NCI-H1694 treated with DMSO at 0.1 percent for 48 hours (cell line): ENCODE data around the gene STIM1.
"Not testable (repeated sequence)": the region's sequence is repeated elsewhere in the genome, so short reads cannot be mapped to it uniquely, and the experiment has no call there.

Experiments used
- DNase-seq: peaks from one replicate; lab custom pipeline; 2025; lab: John Stamatoyannopoulos, UW

Gene STIM1

DNA sequence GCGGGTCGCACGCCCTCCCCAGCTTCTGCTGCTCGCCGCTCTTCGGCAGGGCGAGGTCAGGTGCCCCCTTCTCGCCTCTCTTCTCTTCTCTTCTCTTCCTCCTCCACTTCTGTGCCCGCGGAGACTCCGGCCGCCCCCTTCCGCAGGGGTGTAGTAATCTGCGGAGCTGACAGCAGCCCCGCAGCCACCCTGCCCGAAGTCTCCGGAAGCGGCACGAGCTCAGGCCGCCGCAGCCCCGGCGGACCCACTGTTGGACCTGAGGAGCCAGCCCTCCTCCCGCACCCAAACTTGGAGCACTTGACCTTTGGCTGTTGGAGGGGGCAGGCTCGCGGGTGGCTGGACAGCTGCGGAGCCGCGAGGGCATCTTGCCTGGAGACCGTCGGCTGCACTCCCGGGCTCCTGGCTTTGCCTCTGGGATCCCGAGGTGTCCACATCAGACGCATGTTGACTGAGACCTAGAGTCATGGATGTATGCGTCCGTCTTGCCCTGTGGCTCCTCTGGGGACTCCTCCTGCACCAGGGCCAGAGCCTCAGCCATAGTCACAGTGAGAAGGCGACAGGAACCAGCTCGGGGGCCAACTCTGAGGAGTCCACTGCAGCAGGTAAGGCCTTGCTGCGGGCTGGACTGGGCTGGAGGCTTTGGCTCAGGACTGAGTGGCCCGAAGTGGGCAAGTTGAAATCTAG is 486 bp downstream of the STIM1 start:
- no peak for DNase-seq

DNA sequence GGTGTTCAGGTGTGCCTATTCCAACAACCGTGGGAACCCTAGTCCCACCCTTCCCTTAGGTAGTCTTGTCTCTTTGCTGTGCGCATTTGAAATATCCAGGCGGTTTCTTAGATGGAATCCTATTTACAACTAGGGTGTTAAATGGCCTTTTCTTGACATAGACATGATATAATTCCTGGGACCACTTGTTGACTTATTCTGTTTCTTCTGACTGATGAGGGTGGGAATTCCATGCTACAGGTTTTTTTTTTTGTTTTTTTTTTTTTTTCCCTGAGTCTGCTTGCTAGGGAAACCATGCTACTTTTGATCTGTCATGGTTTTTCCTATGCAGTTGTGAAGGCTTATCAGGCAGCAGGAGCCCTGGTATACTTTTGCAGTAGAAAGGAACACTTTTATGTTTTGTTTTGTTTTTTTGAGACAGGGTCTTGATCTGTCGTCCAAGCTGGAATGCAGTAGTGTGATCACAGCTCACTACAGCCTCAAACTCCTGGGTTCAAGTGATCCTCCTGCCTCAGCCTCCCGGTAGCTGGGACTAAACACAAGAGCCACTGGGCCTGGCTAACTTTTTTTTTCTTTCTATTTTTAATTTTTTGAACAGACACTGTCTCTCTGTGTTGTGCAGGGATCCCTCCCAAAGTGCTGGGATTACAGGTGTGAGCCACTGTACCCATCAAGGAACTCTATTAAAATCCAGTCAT is 1.5 kb downstream of the STIM1 start:
- no peak for DNase-seq

DNA sequence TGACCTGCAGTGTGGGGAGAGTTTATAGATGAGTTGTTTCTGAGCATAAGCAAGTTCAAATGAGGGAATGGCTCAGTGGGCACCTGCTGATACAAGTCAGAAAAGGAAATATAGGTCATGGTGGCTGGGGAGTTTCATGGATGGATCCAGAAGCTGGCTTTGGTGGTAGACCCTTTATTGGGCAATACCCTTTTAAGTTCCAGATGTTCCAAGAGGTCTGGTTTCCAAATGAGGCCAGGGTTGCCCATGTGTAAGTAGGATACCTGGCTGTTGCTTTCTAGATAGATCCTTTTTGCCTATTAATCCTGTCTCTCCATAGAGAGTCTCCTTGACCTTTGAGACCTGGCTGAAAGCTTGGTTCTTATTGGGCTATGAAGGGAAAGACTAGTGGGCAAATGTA is 2.2 kb downstream of the STIM1 start:
- DNase-seq = no peak

DNA sequence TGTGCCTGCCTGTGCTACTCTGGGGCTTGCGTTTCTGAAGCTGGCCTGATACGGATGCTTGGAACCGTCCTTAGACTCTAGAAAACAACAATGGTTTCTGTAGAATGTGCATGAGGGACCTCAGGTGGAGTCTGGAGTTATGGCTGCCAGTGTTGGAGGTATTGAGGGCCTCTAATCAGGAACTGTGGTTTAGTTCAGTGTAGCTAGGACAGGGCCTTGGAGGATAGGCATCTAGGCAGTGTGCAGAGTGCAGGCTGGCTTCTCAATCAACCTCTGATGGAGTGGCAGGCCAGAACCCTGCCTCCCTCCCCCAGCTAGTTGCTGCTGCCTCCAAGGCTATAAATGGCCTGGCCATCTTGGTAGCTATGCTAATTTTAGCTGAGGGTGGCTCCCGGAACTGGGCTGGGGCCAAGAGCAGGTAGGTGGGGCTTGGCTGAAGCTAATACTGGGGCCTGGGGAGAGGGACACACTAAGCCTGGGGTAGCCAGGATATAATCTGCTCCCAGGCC is 4.0 kb downstream of the STIM1 start:
- no peak for DNase-seq

DNA sequence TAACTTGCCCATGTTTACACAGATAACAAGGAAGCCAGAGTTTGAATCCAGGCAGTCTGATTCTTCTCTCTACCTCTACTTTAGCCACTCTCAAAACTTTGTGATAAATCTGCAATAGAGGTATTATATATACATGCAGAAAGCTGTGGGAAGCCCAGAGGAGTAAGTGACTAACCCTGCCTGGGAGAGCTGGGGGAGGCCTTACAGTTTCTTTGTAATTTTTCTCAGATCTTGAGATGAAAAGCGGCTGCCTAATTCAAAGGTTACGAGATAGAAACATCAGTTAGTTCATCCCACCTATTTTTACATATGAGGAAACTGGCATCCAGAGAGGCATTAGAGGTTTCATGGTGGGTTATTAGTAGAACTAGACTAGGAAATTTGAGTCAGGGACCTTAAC is 4.9 kb downstream of the STIM1 start:
- DNase-seq = no peak

DNA sequence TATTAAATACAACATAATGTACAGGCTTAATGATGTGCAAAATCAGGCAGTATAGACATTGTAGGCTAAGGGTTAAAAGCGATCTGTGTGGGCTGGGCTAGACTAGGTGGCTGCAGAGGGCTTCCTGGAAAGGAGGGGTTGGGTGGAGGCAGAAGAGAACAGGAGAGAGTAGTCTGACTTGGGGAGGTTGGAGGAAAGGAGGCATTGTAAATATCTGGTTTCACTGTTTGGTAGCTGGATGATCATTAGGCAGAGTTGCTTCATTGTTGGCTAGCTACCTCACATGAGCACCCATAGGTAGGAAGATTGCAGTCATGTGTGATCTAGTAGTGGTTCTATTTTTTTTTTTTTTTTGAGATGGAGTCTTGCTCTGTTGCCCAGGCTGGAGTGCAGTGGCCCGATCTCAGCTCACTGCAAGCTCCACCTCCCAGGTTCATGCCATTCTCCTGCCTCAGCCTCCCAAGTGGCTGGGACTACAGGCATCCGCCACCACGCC is 5.5 kb downstream of the STIM1 start:
- DNase-seq = not testable (repeated sequence)

DNA sequence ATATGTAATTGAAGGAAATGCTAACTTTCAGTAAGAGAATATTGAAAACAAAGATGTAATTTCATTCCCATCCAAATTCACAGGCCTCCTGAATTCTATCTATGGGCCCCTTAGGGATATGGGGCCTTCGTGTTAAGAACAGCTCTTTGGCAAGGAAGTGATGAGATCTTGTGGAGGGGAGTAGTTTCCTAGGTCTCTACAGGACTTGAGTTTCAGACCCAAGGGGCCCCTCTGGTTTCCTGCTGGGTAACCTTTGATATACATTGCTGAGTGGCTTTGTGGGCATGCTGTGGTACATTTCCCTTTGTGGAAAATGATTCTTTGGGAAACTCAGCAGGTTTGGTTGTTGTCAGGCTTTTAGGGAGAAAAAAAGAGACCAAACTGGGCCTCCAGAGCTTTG is 6.2 kb downstream of the STIM1 start:
- DNase-seq = no peak

DNA sequence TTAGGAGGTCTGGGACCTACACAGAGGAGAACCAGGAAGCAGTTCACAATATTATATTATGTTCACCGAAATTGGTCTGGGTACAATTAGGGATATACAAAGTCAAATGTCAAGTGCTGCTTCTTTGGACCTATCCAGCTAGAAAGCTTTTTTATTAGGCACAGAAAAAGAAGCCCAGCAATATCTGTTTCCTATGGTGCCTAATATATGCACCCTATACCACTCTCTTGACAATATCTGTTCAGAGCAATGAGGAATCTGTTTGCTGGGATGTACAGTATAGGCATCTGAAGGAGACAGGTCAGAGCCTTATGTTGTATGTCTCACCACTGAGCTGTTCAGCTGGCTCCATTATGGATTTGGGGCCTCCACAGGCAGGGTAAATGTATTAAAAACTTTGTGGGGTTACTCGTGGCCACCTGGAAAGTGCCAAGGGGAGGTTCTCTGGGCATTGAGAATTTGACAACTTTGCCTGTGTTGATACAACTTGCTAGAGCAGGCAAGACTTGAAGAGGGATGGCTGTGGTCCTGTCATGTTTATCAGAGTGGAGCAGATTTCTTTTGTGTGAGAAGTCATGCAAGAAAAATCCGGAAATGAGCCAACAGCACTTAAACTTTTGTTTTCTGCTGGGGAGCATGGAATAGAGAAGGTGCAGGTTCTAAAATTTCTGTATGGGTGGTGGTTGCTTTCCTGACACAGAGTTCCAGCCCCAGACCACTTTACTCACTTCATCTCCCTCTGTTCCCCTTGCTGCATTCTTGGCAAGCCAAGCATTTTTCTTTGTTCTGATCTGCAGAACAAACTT is 10.1 kb downstream of the STIM1 start:
- no peak for DNase-seq

DNA sequence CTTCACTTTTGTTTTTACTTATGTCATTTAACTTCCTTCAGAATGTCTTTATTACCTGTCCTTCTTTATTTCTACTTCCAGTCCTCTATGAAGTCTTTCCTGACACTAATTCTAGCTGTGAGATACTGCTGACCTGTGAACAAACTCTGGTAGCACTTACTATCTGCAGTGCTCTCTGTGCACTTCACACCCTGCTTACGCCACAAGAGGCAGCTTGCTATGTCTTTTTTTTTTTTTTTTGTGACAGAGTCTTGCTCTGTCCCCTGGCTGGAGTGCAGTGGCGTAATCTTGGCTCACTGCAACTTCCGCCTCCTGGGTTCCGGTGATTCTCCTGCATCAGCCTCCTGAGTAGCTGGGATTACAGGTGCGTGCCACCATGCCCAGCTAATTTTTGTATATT is 10.7 kb downstream of the STIM1 start:
- DNase-seq = no peak

DNA sequence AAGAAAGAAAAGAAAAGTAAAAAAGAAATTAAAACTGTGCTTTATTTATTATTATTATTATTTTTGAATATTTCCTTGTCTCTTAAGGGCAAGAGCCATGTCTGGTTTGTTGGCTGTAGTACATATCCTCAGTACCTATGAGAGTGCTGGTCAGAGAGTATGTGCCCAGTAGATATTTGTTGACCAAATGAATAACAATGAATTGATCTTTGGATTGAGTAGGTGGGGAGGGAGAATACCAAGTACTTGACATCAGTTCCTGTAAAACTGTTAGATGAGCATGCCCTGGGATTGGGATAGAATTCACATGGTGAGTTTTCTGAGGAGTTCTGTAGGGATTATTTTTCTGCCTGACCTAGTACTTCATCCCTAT is 11.4 kb downstream of the STIM1 start:
- DNase-seq = no peak

DNA sequence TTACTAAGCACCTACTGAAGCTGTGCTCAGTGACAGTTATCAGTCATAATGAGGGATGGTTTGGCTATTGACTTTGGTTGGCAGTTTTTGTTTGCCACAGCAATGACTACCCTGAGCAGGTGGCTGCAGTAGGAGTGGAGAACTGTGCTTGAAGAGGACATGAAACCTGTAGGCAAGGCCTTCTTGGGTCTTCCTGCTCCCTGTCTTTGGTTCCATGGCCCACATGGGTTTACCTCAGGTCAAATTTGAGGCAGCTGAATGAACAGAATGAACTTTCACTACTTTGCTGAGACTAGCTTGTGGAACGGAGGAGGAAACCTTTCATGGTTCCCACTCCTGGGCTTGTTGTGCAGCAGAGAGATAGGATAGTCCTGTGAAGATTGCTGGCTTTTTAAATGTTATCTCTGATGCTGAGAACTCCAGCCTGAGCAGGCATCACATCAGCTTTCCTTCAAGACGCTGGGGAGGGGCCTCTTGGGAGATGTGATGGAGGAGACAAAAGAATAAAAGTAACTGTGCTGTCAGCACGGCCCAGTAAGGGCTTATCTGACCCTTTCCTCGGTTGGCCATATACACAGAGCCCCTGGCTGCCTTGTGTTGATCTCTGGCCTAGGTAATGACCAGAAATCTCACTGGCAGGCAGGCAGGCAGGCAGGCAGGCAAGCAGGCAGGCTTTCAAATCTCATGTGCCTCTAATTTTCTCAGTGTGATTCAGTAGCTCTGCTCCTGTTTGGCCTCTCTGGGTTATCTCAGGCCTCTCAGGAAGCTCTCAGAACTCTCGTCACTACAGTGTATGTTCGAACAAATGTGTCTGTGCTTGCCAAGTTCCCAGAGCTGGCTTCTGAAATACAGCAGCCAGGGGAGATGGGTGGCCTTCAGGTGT is 12.0 kb downstream of the STIM1 start:
- no peak for DNase-seq

DNA sequence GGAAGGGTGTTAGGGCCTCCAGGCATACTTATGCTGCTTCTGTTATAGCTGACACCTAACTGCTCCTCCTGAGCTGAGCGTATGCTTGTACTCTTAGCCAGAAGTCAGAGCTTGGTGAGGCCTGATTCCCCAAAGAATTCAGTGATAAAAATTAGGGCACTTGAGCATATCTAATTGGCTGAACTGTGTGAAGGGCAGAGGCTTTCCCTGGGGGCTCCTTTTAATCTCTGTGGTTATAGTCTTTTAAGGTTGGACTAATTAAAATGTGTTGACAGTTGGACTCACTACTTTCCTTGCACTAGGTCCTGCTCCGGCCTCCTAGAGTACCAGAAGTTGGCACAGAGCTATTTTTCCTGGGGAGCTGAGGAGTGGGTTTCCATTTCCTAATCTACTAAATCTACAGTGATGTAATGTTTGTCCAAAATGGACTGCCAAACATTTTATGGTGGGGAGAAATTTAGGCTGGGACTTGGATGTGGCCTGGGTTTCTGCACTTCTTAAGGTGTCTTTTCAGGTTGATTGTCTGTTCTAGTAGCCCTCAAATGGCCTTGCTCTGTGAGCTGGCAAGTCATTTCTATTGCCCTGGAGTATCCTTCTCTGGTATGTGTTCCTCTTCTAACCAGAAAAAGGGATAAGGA is 18.4 kb downstream of the STIM1 start:
- no peak for DNase-seq

DNA sequence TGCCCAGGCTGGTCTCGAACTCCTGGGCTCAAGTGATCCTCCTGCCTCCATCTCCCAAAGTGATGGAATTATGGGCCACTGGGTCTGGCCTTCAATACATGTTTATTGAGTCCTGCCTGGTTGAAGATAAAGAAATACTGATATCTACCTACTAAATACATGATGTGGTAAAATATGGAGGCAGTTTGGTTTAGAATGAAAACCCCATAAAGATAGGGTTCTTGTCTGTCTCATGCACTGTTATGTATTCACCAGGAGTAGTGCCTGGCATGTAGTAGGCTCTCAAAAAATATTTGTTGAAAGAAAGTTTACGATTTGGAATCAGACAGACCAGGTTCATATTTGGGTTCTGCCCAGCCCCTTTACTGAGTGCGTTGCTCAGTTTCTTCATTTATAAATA is 21.1 kb downstream of the STIM1 start:
- no peak for DNase-seq

DNA sequence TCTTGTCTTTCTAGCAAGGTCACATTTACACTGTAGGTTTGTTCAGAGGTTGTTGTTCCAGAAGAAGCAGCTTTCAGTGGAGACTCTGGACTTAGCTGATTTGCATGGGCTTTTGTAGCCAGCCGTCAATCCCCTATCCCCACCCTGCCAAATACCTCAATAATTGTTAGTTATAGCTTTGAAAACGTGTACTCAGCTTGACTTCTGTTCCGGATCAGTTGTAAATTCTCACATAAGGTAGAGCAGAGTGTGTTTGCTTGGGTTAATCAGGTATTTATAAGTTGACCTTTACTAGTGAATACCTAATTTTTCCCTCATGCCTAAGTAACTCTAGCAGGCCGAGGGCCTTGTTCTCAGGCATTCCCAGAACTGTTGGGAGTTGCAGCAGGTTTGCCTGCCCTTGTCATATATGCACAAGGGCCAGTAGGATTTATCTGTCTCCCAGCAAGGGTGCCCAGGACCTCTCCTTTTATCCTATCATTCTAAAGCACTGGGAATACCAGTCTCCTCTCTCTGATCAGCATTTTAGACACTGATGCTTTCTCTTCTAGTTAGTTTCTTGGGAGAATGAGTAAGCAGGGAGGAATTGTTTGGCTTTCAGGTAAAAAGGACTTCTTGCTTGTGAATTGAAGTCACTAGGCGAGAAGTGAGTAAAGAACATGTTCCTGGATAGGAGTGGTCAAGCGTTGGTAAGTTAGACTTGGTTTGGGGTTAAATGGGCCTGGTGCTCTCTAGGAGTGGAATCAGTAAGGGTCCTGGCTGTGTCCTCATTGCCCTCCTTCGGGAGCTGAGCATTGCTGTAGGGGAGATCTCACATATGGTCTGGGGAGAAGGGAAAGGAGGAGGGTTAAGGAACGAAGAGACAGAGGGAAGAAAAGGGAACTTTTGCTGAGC is 22.1 kb downstream of the STIM1 start:
- DNase-seq = no peak

DNA sequence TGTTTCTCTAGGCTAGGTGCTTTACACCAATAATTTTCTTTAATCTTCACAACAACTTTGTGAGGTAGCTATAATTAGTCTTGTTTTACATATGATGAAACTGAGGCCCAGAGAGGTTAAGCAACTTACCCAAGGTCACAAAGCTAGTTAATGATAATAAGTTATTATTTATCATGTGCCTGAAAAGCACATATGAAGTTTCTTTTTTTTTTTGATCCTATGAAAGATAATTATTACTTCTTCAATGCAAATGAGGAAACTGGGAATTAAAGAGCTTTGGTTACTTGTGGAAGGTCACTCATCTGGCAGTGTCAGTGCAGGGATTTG is 22.8 kb downstream of the STIM1 start:
- no peak for DNase-seq

DNA sequence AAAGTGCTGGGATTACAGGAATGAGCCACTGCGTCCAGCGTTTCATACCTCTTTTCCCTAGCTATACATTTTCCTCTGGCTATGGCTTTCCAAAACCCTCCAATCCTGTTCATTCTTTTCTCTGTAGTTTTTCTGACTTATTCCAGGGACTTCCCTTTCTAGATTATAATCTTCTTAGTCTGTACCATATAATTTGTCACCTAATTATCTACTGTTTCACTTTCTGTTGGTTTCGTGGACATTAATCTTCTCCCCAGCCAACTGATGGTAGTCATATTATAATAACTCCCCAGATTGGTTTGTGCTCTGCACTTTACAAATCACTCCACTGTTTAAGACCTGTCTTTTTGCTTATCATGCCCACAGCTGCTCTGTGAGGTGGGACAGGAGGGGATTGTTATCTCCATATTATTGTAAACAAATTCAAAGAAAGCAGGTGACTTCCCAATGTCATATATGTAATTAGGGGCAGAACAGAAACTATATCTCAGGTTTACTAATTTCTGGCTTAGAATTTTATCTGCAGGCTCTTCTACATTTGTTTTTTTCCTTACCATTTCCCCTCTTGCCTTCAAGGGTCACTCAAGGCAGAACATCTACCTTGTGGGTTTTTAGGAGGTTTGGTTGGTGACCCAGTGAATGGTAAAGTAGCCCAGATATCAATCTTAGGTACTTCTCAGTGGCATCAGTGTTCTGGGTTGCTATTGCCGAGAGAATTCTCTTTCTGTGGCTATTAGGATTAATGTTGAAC is 23.9 kb downstream of the STIM1 start:
- DNase-seq = no peak

DNA sequence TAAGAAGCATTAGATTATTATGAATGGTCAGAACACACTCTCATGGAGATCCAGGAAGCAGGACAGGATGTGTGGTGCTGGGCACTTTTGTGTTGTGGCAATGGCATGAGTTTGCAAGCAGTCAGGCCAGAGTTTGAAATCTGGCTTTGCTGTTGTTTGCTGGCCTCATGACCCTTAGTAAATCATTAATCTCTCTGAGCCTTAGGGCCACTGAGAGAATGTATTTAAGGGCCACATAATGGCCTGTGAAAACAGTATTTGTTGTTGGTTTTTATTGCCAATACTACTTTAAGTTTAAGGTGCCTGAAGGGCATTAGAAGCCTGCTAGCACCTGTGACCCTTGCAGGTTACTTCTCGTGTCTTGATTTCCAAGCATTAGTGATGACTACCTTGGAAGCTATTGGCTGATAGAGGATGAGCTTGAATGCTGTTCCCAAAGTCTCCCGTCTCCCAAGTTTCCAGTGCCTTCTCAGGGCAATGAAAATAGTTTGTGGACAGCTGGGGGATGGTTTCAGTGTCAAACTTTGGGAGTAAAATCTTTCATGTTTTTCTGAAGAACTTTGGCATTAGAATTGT is 24.6 kb downstream of the STIM1 start:
- DNase-seq = no peak

DNA sequence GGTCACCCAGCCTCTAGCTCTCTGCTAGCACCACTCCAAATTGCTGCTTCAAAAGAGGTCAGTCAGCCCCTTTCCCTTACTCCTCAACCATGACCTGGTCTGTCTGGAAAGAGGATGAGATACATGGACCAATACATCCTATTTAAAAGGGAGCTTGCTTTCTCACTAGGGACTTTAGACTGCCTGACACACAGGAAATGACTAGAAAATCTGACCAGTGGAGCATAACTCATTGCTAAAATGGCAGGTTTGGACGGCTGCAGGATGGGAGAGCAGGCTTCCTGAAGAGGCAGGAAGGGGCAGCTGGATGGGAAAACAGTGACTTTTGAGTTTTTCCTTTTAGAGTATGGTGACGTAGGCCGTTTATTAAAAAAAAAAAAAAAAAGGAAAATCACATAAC is 25.3 kb downstream of the STIM1 start:
- no peak for DNase-seq

DNA sequence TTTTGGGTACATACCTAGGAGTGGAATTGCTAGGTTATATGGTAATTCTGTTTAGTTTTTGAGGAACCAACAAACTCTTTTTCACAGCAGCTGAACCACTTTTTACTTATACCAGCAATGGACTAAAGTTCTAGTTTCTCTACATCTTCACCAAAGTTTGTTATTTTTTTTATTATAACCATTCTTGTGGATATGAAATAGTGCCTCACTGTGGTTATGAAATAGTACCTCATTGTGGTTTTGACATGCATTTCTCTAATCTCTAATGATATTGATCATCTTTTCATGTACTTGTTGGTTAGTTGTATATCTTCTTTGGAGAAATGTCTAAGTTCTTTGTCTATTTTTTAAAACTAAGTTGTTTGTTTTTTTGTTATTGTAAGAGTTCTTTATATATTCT is 27.2 kb downstream of the STIM1 start:
- no peak for DNase-seq
